ENCODE results near the gene ZNF33B. TPM values are rescaled to one million over a fixed set of nuclear protein-coding genes. Genes with fewer than 3 reads are reported as not detected.

The ZNF33B gene
- total RNA-seq, 1 donor from 2014 or later, result 22.6 TPM

- Histone ChIP-seq H3K36me3 (ENCODE audit: control insufficient read depth, insufficient read depth, low read length) (no peaks in the 10 kb centered on the region), H3K4me3 (ENCODE audit: low read depth, low read length) (no peak overlapping the region), H3K27me3 (ENCODE audit: control insufficient read depth, insufficient read depth, low read length) (no peaks in the 10 kb centered on the region)
- no peak for TF ChIP-seq CTCF (IDR thresholded peaks at IDR 0.05; ENCODE audit: insufficient read depth, low read length, severe bottlenecking)
- DNase-seq (ENCODE audit: low read depth) (no peak), FAIRE-seq (no peak)
Observed at GRCh38 chr10:42609872-42610271, 28.5 kb downstream of the ZNF33B start.

GRCh38 chr10:42598249-42598873 lies 40.0 kb downstream of the ZNF33B start:
- peak; percentile 84 for FAIRE-seq
- TF ChIP-seq CTCF (IDR thresholded peaks at IDR 0.05; ENCODE audit: insufficient read depth, low read length, severe bottlenecking), result no peak
- no peak for DNase-seq (ENCODE audit: low read depth)
- Histone ChIP-seq H3K27me3 (ENCODE audit: control insufficient read depth, insufficient read depth, low read length) (no peaks in the 10 kb centered on the region), H3K4me3 (ENCODE audit: low read depth, low read length) (no peak overlapping the region), H3K36me3 (ENCODE audit: control insufficient read depth, insufficient read depth, low read length) (no peaks in the 10 kb centered on the region)

GRCh38 chr10:42596196-42596595 lies 42.2 kb downstream of the ZNF33B start:
- peak; percentile 21 for DNase-seq (ENCODE audit: low read depth)
- no peak for FAIRE-seq
- H3K27me3 ChIP-seq (ENCODE audit: control insufficient read depth, insufficient read depth, low read length), result no peaks in the 10 kb centered on the region
- H3K4me3 ChIP-seq (ENCODE audit: low read depth, low read length), result no peak overlapping the region
- TF ChIP-seq CTCF (IDR thresholded peaks at IDR 0.05; ENCODE audit: insufficient read depth, low read length, severe bottlenecking), result no peak
- H3K36me3 ChIP-seq (ENCODE audit: control insufficient read depth, insufficient read depth, low read length), result peaks cover 5% of the 10 kb centered on the region

GRCh38 chr10:42594246-42594650 lies 44.1 kb downstream of the ZNF33B start:
- DNase-seq (ENCODE audit: low read depth) (peak; percentile 85), FAIRE-seq (no peak)
- H3K27me3 ChIP-seq (ENCODE audit: control insufficient read depth, insufficient read depth, low read length), result no peaks in the 10 kb centered on the region
- H3K36me3 ChIP-seq (ENCODE audit: control insufficient read depth, insufficient read depth, low read length), result peaks cover 8% of the 10 kb centered on the region
- no peak for TF ChIP-seq CTCF (IDR thresholded peaks at IDR 0.05; ENCODE audit: insufficient read depth, low read length, severe bottlenecking)
- H3K4me3 ChIP-seq (ENCODE audit: low read depth, low read length), result no peak overlapping the region

- FAIRE-seq, result no peak
Observed at GRCh38 chr10:42593284-42593683, 45.1 kb downstream of the ZNF33B start.

More at GRCh38 chr10:42593284-42593683, 45.1 kb downstream of the ZNF33B start:
- DNase-seq (ENCODE audit: low read depth), result no peak
- Histone ChIP-seq H3K4me3 (ENCODE audit: low read depth, low read length) (no peak overlapping the region), H3K27me3 (ENCODE audit: control insufficient read depth, insufficient read depth, low read length) (no peaks in the 10 kb centered on the region), H3K36me3 (ENCODE audit: control insufficient read depth, insufficient read depth, low read length) (peaks cover 9% of the 10 kb centered on the region)
- no peak for TF ChIP-seq CTCF (IDR thresholded peaks at IDR 0.05; ENCODE audit: insufficient read depth, low read length, severe bottlenecking)
